H9 (cell line): ENCODE measurements around the gene DCDC2C. TPM values are rescaled to one million over a fixed set of nuclear protein-coding genes. Genes with fewer than 3 reads are reported as not detected.

ENCODE experiments used
- DNase-seq: peaks from one replicate; pipeline ENCODE4 v3.0.0-alpha.2; 2017
- H2AFZ ChIP-seq: one replicate; pipeline ENCODE4 v1.6.1; 2013; ENCODE audit warnings: mild to moderate bottlenecking, low read length, control low read depth, moderate library complexity
- H2AK5ac ChIP-seq: 2 replicates; pipeline ENCODE4 v1.6.1; 2013; ENCODE audit warnings: low read length, control low read depth, mixed read lengths; ENCODE audit not compliant: insufficient read length
- H2BK120ac ChIP-seq: one replicate; pipeline ENCODE4 v1.6.1; 2013; ENCODE audit warnings: low read depth, mild to moderate bottlenecking, low read length, control low read depth, inconsistent platforms; ENCODE audit not compliant: poor library complexity, severe bottlenecking
- H2BK12ac ChIP-seq: 2 replicates; pipeline ENCODE4 v1.6.1; 2013; ENCODE audit warnings: low read length, control low read depth, mixed read lengths, low read depth; ENCODE audit not compliant: insufficient read length
- H2BK15ac ChIP-seq: 2 replicates; pipeline ENCODE4 v1.6.1; 2013; ENCODE audit warnings: low read depth, low read length, control low read depth
- H2BK20ac ChIP-seq: one replicate; pipeline ENCODE4 v1.6.1; 2013; ENCODE audit warnings: low read depth, mild to moderate bottlenecking, low read length, control low read depth, inconsistent platforms; ENCODE audit not compliant: poor library complexity, severe bottlenecking
- H2BK5ac ChIP-seq: 2 replicates; pipeline ENCODE4 v1.6.1; 2013; ENCODE audit warnings: low read length, control low read depth, mixed read lengths; ENCODE audit not compliant: insufficient read length
- H3K14ac ChIP-seq: 2 replicates; pipeline ENCODE4 v1.6.1; 2013; ENCODE audit warnings: low read length, control low read depth; ENCODE audit not compliant: insufficient read depth
- H3K18ac ChIP-seq: 2 replicates; pipeline ENCODE4 v1.6.1; 2013; ENCODE audit warnings: low read depth, mild to moderate bottlenecking, mixed read lengths, low read length, control low read depth; ENCODE audit not compliant: insufficient read length
- H3K23ac ChIP-seq: 2 replicates; pipeline ENCODE4 v1.6.1; 2013; ENCODE audit warnings: low read length, control low read depth, mixed read lengths, low read depth; ENCODE audit not compliant: insufficient read length
- H3K23me2 ChIP-seq: 2 replicates; pipeline ENCODE4 v1.6.1; 2013; ENCODE audit warnings: low read depth, mild to moderate bottlenecking, mixed read lengths, low read length, control low read depth; ENCODE audit not compliant: insufficient read length, poor library complexity, severe bottlenecking
- H3K27ac ChIP-seq: 2 replicates; pipeline ENCODE4 v1.5.1; 2013; ENCODE audit warnings: low read length, control low read depth, mixed read lengths, low read depth; ENCODE audit not compliant: insufficient read length
- H3K27me3 ChIP-seq: 2 replicates; pipeline ENCODE4 v1.6.1; 2013; ENCODE audit warnings: low read length, control low read depth, inconsistent platforms; ENCODE audit not compliant: insufficient read depth
- H3K4ac ChIP-seq: 2 replicates; pipeline ENCODE4 v1.6.1; 2013; ENCODE audit warnings: low read depth, mild to moderate bottlenecking, control low read depth, inconsistent platforms, low read length, moderate library complexity
- H3K4me1 ChIP-seq: 2 replicates; pipeline ENCODE4 v1.6.1; 2013; ENCODE audit warnings: low read length, control low read depth, inconsistent platforms; ENCODE audit not compliant: insufficient read depth
- H3K4me2 ChIP-seq: 2 replicates; pipeline ENCODE4 v1.6.1; 2013; ENCODE audit warnings: low read length, control low read depth, mixed read lengths; ENCODE audit not compliant: insufficient read length, insufficient read depth
- H3K56ac ChIP-seq: 2 replicates; pipeline ENCODE4 v1.6.1; 2013; ENCODE audit warnings: low read depth, mild to moderate bottlenecking, mixed read lengths, low read length, control low read depth; ENCODE audit not compliant: insufficient read length
- H3K79me1 ChIP-seq: 2 replicates; pipeline ENCODE4 v1.6.1; 2013; ENCODE audit warnings: low read depth, mild to moderate bottlenecking, moderate library complexity, low read length, control low read depth, inconsistent platforms; ENCODE audit not compliant: insufficient read depth, poor library complexity, severe bottlenecking
- H3K79me2 ChIP-seq: 2 replicates; pipeline ENCODE4 v1.6.1; 2013; ENCODE audit warnings: low read length, control low read depth, inconsistent platforms; ENCODE audit not compliant: insufficient read depth
- H3K9ac ChIP-seq: 2 replicates; pipeline ENCODE4 v1.6.1; 2013; ENCODE audit warnings: low read length, control low read depth, mixed read lengths; ENCODE audit not compliant: insufficient read length; ENCODE audit errors: extremely low read depth
- H3K9me3 ChIP-seq: one replicate; pipeline ENCODE4 v1.6.1; 2013; ENCODE audit warnings: low read depth, low read length, inconsistent platforms; ENCODE audit not compliant: control insufficient read depth
- H3T11ph ChIP-seq: one replicate; pipeline ENCODE4 v1.6.1; 2013; ENCODE audit warnings: mild to moderate bottlenecking, low read length, control low read depth, inconsistent platforms
- H4K20me1 ChIP-seq: one replicate; pipeline ENCODE4 v1.6.1; 2013; ENCODE audit not compliant: control insufficient read depth, insufficient read length, insufficient read depth
- H4K5ac ChIP-seq: 2 replicates; pipeline ENCODE4 v1.6.1; 2013; ENCODE audit warnings: low read depth, mild to moderate bottlenecking, mixed read lengths, low read length, control low read depth; ENCODE audit not compliant: insufficient read length
- H4K8ac ChIP-seq: replicated peaks from 2 replicates; pipeline ENCODE4 v1.6.1; 2013; ENCODE audit warnings: low read length, control low read depth, mixed read lengths, low read depth; ENCODE audit not compliant: insufficient read length
- H4K91ac ChIP-seq: 2 replicates; pipeline ENCODE4 v1.6.1; 2013; ENCODE audit warnings: low read depth, mild to moderate bottlenecking, moderate library complexity, mixed read lengths, low read length, control low read depth; ENCODE audit not compliant: insufficient read length
- H3K27ac Mint-ChIP-seq, 3 experiments: 2 replicates in 2 of 3; 3 replicates in 1 of 3; pipeline ENCODE4 v1.8.0; 2020 to 2021; ENCODE audit warnings: mixed read lengths in 3 of 3, mild to moderate bottlenecking in 1 of 3, moderate library complexity in 1 of 3
- H3K27me3 Mint-ChIP-seq: 2 replicates; pipeline ENCODE4 v1.8.0; 2021; ENCODE audit warnings: low read depth, mild to moderate bottlenecking, moderate library complexity, mixed read lengths
- H3K36me3 Mint-ChIP-seq, 3 experiments: 2 replicates in 2 of 3; 3 replicates in 1 of 3; pipeline ENCODE4 v1.8.0; 2020 to 2021; ENCODE audit warnings: low read depth in 3 of 3, mixed read lengths in 3 of 3; ENCODE audit not compliant: insufficient read depth in 1 of 3
- H3K4me1 Mint-ChIP-seq, 2 experiments: 2 replicates each; pipeline ENCODE4 v1.8.0; 2020; ENCODE audit warnings: mixed read lengths in 2 of 2
- H3K4me3 Mint-ChIP-seq, 2 experiments: 2 replicates in 1 of 2; 3 replicates in 1 of 2; pipeline ENCODE4 v1.8.0; 2020 to 2021; ENCODE audit warnings: mild to moderate bottlenecking in 2 of 2, mixed read lengths in 2 of 2, moderate library complexity in 1 of 2
- H3K9me3 Mint-ChIP-seq, 2 experiments: 2 replicates in 1 of 2; 3 replicates in 1 of 2; pipeline ENCODE4 v1.8.0; 2020; ENCODE audit warnings: mild to moderate bottlenecking in 2 of 2, mixed read lengths in 2 of 2, moderate library complexity in 1 of 2
- WGBS: extraction: QIAGEN DNeasy Blood & Tissue Kit; methylation state at CpG from one replicate; pipeline ENCODE4 v1.1.7; 2013; ENCODE audit warnings: missing lambda C conversion rate, low lambda C conversion rate, mixed read lengths; ENCODE audit not compliant: insufficient read length; ENCODE audit errors: extremely low coverage; 5-methylcytosine and 5-hydroxymethylcytosine counted together
- total RNA-seq: library from RNA; stranded (reverse); gene quantifications from 2 replicates; pipeline ENCODE4 v1.2.1, GENCODE V29; 2021
- TF ChIP-seq, protein P1 (sequence below): fragments of 200-600 bp; sonication (generic); conservative IDR thresholded peaks from 3 replicates; pipeline ENCODE4 v1.8.0; 2021; ENCODE audit warnings: antibody characterized with exemption, mild to moderate bottlenecking

Gene DCDC2C
- total RNA-seq, 1 experiment from 2014 or later, result not detected

DNA sequence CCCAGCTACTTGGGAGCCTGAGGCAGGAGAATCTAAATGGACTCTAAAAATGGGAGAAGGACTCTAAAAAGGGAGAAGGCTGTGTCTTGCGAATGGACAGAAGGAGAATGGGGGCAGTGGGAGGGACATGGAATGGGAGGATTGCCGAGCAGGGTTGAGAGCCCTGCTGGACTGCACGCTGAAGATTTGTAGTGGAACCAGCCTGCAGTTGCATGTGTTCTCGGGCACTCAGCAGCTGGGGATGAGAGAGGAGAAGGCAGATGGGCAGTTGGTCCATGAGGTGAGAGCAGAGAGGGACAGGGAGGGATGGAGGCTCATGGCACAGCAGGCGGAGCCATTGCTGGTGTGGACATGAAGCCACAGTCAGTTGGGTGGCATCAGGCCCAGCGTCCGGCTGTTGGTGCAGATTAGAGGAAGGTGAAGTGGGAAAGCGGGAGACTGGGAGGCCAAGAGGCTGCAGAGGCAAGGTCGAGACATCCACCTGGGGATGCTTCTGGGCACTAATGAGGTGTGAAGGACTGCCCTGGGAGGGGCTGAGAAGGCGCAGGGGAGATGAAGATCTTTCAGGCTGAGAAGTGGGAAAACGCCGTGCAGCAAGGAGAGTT is 40.7 kb downstream of the DCDC2C start:
- H2AFZ ChIP-seq, result no peak overlapping the region
- WGBS, result no CpG with 5 or more reads among the region's 12 CpGs
- no peak overlapping the region for H3K23ac ChIP-seq
- H3K27ac Mint-ChIP-seq, result no peak overlapping the region
- H3K4ac ChIP-seq, result no peak overlapping the region
- H2BK15ac ChIP-seq, result no peak overlapping the region
- H2BK120ac ChIP-seq, result no peak overlapping the region
- no peak overlapping the region for H4K5ac ChIP-seq
- H3K79me1 ChIP-seq, result no peaks in the 10 kb centered on the region
- no peak overlapping the region for H2BK12ac ChIP-seq
- no peak overlapping the region for H3K4me2 ChIP-seq
- no peak overlapping the region for H3K18ac ChIP-seq
- no peaks in the 10 kb centered on the region; a peak in 1 of 4 replicates for H3K4me1 Mint-ChIP-seq
- DNase-seq, result no peak
- H3K27me3 ChIP-seq, result no peaks in the 10 kb centered on the region
- no peak overlapping the region for H4K8ac ChIP-seq
- no peaks in the 10 kb centered on the region for H4K20me1 ChIP-seq
- H4K91ac ChIP-seq, result no peak overlapping the region
- no peak overlapping the region for H3K14ac ChIP-seq
- no peaks in the 10 kb centered on the region for H3K9me3 Mint-ChIP-seq
- H2BK20ac ChIP-seq, result no peak overlapping the region
- no peaks in the 10 kb centered on the region for H3K9me3 ChIP-seq
- no peaks in the 10 kb centered on the region; a peak in 1 of 7 replicates for H3K36me3 Mint-ChIP-seq
- H3K4me1 ChIP-seq, result no peaks in the 10 kb centered on the region
- no peaks in the 10 kb centered on the region for H3K79me2 ChIP-seq
- TF ChIP-seq, protein P1, sequence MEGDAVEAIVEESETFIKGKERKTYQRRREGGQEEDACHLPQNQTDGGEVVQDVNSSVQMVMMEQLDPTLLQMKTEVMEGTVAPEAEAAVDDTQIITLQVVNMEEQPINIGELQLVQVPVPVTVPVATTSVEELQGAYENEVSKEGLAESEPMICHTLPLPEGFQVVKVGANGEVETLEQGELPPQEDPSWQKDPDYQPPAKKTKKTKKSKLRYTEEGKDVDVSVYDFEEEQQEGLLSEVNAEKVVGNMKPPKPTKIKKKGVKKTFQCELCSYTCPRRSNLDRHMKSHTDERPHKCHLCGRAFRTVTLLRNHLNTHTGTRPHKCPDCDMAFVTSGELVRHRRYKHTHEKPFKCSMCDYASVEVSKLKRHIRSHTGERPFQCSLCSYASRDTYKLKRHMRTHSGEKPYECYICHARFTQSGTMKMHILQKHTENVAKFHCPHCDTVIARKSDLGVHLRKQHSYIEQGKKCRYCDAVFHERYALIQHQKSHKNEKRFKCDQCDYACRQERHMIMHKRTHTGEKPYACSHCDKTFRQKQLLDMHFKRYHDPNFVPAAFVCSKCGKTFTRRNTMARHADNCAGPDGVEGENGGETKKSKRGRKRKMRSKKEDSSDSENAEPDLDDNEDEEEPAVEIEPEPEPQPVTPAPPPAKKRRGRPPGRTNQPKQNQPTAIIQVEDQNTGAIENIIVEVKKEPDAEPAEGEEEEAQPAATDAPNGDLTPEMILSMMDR, result no peak
- H2AK5ac ChIP-seq, result no peak overlapping the region
- H3K27ac ChIP-seq, result no peak overlapping the region
- no peak overlapping the region for H2BK5ac ChIP-seq
- H3T11ph ChIP-seq, result no peak overlapping the region
- no peak overlapping the region for H3K9ac ChIP-seq
- no peaks in the 10 kb centered on the region for H3K23me2 ChIP-seq
- peaks cover 12% of the 10 kb centered on the region for H3K27me3 Mint-ChIP-seq
- no peak overlapping the region for H3K56ac ChIP-seq
- H3K4me3 Mint-ChIP-seq, result no peak overlapping the region
